HepG2 (cell line): Measurements from ENCODE around the gene SMC6. TPM values are rescaled to one million over a fixed set of nuclear protein-coding genes. Genes with fewer than 3 reads are reported as not detected.

Experiments used
- CBX5 ChIP-seq: sonication (generic); formaldehyde crosslinking; IDR thresholded peaks from 2 replicates; pipeline ENCODE4 v1.4.0; 2020; ENCODE audit warnings: missing genetic modification reagents, borderline replicate concordance
- CC2D1A ChIP-seq: sonication (generic); formaldehyde crosslinking; IDR thresholded peaks from 2 replicates; pipeline ENCODE4 v1.8.1; 2023; ENCODE audit warnings: mild to moderate bottlenecking, missing genetic modification reagents
- ELF4 ChIP-seq: sonication (generic); formaldehyde crosslinking; IDR thresholded peaks from 2 replicates; pipeline ENCODE4 v1.5.0; 2020; ENCODE audit warnings: missing genetic modification reagents, mild to moderate bottlenecking, moderate library complexity, borderline replicate concordance
- HOXA3 ChIP-seq: sonication (generic); formaldehyde crosslinking; IDR thresholded peaks from 2 replicates; pipeline ENCODE4 v1.5.0; 2020; ENCODE audit warnings: missing genetic modification reagents
- IRX3 ChIP-seq: sonication (generic); formaldehyde crosslinking; IDR thresholded peaks from 2 replicates; pipeline ENCODE4 v1.8.1; 2023; ENCODE audit warnings: mild to moderate bottlenecking, low read depth, missing genetic modification reagents, borderline replicate concordance
- MIXL1 ChIP-seq: IDR thresholded peaks from 2 replicates; pipeline ENCODE4 v1.6.1; 2016
- MLXIP ChIP-seq: sonication (generic); formaldehyde crosslinking; IDR thresholded peaks from 2 replicates; pipeline ENCODE4 v1.9.0; 2021; ENCODE audit warnings: missing genetic modification reagents, borderline replicate concordance
- PCBP1 ChIP-seq: fragments of 200-400 bp; formaldehyde crosslinking; IDR thresholded peaks from 2 replicates; pipeline ENCODE4 v1.6.1; 2017; ENCODE audit warnings: mild to moderate bottlenecking, low read depth, low read length, borderline replicate concordance
- RFX5 ChIP-seq: IDR thresholded peaks from 2 replicates; pipeline ENCODE4 v1.6.1; 2011; ENCODE audit warnings: low read depth, low read length, improper control_type of control experiment
- RORA ChIP-seq: sonication (generic); formaldehyde crosslinking; IDR thresholded peaks from 2 replicates; pipeline ENCODE4 v1.5.0; 2020; ENCODE audit warnings: mild to moderate bottlenecking, missing genetic modification reagents, moderate library complexity
- SNRNP70 ChIP-seq: fragments of 200-400 bp; formaldehyde crosslinking; IDR thresholded peaks from 2 replicates; pipeline ENCODE4 v1.6.1; 2017; ENCODE audit warnings: mild to moderate bottlenecking, low read depth, low read length, moderate library complexity
- ZBTB43 ChIP-seq: sonication (generic); formaldehyde crosslinking; conservative IDR thresholded peaks from 2 replicates; pipeline ENCODE4 v1.4.0; 2020; ENCODE audit warnings: missing genetic modification reagents
- ZNF12 ChIP-seq: sonication (generic); formaldehyde crosslinking; IDR thresholded peaks from 2 replicates; pipeline ENCODE4 v1.5.0; 2020; ENCODE audit warnings: missing genetic modification reagents
- ZNF382 ChIP-seq: sonication (generic); formaldehyde crosslinking; IDR thresholded peaks from 2 replicates; pipeline ENCODE4 v1.5.0; 2020; ENCODE audit warnings: missing genetic modification reagents, mild to moderate bottlenecking, borderline replicate concordance
- polyA plus RNA-seq, 8 experiments: library from polyadenylated mRNA; depleted of rRNA in 3 of 8; stranded (reverse) in 7 of 8; unstranded in 1 of 8; fragments of >200 nt; fragmentation: Illumina TruSeq in 4 of 8; extraction: Trizol in 4 of 8; gene quantifications; 2 replicates each; pipeline versions ENCODE4 v1.2.1 to v1.2.3, GENCODE V29; 2011 to 2016; ENCODE audit warnings: low read depth in 4 of 8, missing spikeins in 1 of 8, mixed read lengths in 1 of 8; ENCODE audit not compliant: insufficient read depth in 1 of 8
- total RNA-seq, 5 experiments: library from RNA; depleted of rRNA; stranded (reverse); fragments of >200 nt; fragmentation: Illumina TruSeq; extraction: Trizol; gene quantifications; 2 replicates each; pipeline ENCODE4 v1.2.3, GENCODE V29; 2016; ENCODE audit warnings: low read depth in 1 of 5
- TF ChIP-seq, protein P1 (sequence below): sonication (generic); formaldehyde crosslinking; IDR thresholded peaks from 2 replicates; pipeline ENCODE4 v1.5.1; 2020; ENCODE audit warnings: missing genetic modification reagents, mild to moderate bottlenecking, borderline replicate concordance
- TF ChIP-seq, protein P2 (sequence below), 2 experiments: sonication (generic) in 1 of 2; formaldehyde crosslinking in 1 of 2; IDR thresholded peaks; 2 replicates each; pipeline versions ENCODE4 v1.4.0 to v1.6.1; 2018 to 2020; ENCODE audit warnings: missing genetic modification reagents in 2 of 2, borderline replicate concordance in 1 of 2, low read depth in 1 of 2, mild to moderate bottlenecking in 1 of 2, missing biosample characterization in 1 of 2

SMC6 gene
- total and polyA plus RNA-seq, 2 of the 13 experiments (the other 11 are each of a cell fraction or from before 2014, with no cell fraction given), result 18.9 to 55.3 TPM

- no peak; the same call in 1 of the 2 replicates for TF ChIP-seq MLXIP (CRISPR knock-in tag)
- no peak for TF ChIP-seq MIXL1 (CRISPR knock-in tag)
- TF ChIP-seq ZNF12 (CRISPR knock-in tag), result no peak
- 0 out of 2 replicates have a peak, but pooled peaks have one; percentile 28 for TF ChIP-seq RFX5
- TF ChIP-seq IRX3 (CRISPR knock-in tag), result no peak
- TF ChIP-seq CBX5 (CRISPR knock-in tag), result peak; percentile 11; the same call in 1 of the 2 replicates
- TF ChIP-seq ELF4, result peak; percentile 86; the same call in 1 of the 2 replicates
- no peak for TF ChIP-seq CC2D1A (CRISPR knock-in tag)
- TF ChIP-seq HOXA3 (CRISPR knock-in tag), result 0 out of 2 replicates have a peak, but pooled peaks have one; percentile 34
- TF ChIP-seq ZBTB43 (CRISPR knock-in tag), result no peak
- TF ChIP-seq RORA, result peak; percentile 74; the same call in 1 of the 2 replicates
- TF ChIP-seq ZNF382 (CRISPR knock-in tag), result no peak
- TF ChIP-seq, protein P1, sequence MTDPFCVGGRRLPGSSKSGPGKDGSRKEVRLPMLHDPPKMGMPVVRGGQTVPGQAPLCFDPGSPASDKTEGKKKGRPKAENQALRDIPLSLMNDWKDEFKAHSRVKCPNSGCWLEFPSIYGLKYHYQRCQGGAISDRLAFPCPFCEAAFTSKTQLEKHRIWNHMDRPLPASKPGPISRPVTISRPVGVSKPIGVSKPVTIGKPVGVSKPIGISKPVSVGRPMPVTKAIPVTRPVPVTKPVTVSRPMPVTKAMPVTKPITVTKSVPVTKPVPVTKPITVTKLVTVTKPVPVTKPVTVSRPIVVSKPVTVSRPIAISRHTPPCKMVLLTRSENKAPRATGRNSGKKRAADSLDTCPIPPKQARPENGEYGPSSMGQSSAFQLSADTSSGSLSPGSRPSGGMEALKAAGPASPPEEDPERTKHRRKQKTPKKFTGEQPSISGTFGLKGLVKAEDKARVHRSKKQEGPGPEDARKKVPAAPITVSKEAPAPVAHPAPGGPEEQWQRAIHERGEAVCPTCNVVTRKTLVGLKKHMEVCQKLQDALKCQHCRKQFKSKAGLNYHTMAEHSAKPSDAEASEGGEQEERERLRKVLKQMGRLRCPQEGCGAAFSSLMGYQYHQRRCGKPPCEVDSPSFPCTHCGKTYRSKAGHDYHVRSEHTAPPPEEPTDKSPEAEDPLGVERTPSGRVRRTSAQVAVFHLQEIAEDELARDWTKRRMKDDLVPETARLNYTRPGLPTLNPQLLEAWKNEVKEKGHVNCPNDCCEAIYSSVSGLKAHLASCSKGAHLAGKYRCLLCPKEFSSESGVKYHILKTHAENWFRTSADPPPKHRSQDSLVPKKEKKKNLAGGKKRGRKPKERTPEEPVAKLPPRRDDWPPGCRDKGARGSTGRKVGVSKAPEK, result no peak
- no peak for TF ChIP-seq PCBP1
- TF ChIP-seq SNRNP70, result no peak
- TF ChIP-seq, protein P2, sequence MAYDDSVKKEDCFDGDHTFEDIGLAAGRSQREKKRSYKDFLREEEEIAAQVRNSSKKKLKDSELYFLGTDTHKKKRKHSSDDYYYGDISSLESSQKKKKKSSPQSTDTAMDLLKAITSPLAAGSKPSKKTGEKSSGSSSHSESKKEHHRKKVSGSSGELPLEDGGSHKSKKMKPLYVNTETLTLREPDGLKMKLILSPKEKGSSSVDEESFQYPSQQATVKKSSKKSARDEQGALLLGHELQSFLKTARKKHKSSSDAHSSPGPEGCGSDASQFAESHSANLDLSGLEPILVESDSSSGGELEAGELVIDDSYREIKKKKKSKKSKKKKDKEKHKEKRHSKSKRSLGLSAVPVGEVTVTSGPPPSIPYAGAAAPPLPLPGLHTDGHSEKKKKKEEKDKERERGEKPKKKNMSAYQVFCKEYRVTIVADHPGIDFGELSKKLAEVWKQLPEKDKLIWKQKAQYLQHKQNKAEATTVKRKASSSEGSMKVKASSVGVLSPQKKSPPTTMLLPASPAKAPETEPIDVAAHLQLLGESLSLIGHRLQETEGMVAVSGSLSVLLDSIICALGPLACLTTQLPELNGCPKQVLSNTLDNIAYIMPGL (CRISPR knock-in tag; IDR thresholded peaks at IDR 0.05; ENCODE audit: borderline replicate concordance in 1 of 2, low read depth in 1 of 2), result peak in 1 of 2 experiments; percentile 11; a peak in 2 of 4 replicates
Observed at GRCh38 chr2:17753803-17754663, at the start of gene SMC6, which contains the start of gene GEN1 (continued).
